Heart left ventricle (tissue), 13 donors: Measurements from ENCODE around the gene SELENOV.

ENCODE experiments used
- CTCF ChIP-seq, 12 donors: fragments of 200-600 bp; sonication (generic) in 4 of 12; IDR thresholded peaks; one replicate each; pipeline versions ENCODE4 v1.5.0 to v1.8.0; 2018 to 2022; ENCODE audit warnings: antibody characterized with exemption in 12 of 12, mild to moderate bottlenecking in 5 of 12
- POLR2A ChIP-seq, 2 donors: fragments of 450-650 bp; IDR thresholded peaks; one replicate each; pipeline ENCODE4 v1.6.1; 2017; ENCODE audit warnings: antibody characterized with exemption in 2 of 2, mild to moderate bottlenecking in 2 of 2, moderate library complexity in 2 of 2
- donor health status: ischemic (EF 13 %, LVEDD 7.1; RV severe dilation, severe dysfunction).
- donor health status: DM: no; HTN: yes; CAD: no.
- donor health status: DM: no; HTN: no; CAD: no.
- donor health status: ischemic (EF 25% LVEDD 6.9; RV normal size, moderate dysfunction).
- donor health status: ischemic (EF 25% LVEDD 5.7; RV mildly dilated, moderate dysfunction).
- donor health status: ischemic (EF 35%, LVEDD 5.7; RV mildly dilated, moderate dysfunction).
- donor health status: nonischemic (EF 11% LVEDD 7.7; RV severe dilation, severe dysfunction).
- donor health status: DM: yes; HTN: yes; CAD: no.
- donor health status: PGD.
- donor health status: ischemic (EF 29% LVEDD 5.4; RV normal size, mild dysfunction).
- donor health status: nonischemic (EF 23%, LVEDD 6.1; RV moderate dilation, normal function).

- no peak for TF ChIP-seq CTCF (IDR thresholded peaks at IDR 0.05)
- TF ChIP-seq POLR2A (IDR thresholded peaks at IDR 0.05): no peak
Measured at GRCh38 chr19:39543477-39543857, 28.5 kb downstream of the SELENOV start.
